GM19239 (cell line): ENCODE measurements around the gene VAC14.

Experiments used
- DNase-seq: peaks from one replicate; pipeline ENCODE4 v3.0.0; 2011; ENCODE audit warnings: low spot score; ENCODE audit not compliant: insufficient read length
- FAIRE-seq: peaks from 2 replicates; lab custom pipeline; 2011; peaks lifted over from hg19 to GRCh38; lab: Jason Lieb, UNC

Gene VAC14

GRCh38 chr16:70685061-70685937 is 115.7 kb downstream of the VAC14 start:
- DNase-seq (no peak), FAIRE-seq (no peak)

DNA sequence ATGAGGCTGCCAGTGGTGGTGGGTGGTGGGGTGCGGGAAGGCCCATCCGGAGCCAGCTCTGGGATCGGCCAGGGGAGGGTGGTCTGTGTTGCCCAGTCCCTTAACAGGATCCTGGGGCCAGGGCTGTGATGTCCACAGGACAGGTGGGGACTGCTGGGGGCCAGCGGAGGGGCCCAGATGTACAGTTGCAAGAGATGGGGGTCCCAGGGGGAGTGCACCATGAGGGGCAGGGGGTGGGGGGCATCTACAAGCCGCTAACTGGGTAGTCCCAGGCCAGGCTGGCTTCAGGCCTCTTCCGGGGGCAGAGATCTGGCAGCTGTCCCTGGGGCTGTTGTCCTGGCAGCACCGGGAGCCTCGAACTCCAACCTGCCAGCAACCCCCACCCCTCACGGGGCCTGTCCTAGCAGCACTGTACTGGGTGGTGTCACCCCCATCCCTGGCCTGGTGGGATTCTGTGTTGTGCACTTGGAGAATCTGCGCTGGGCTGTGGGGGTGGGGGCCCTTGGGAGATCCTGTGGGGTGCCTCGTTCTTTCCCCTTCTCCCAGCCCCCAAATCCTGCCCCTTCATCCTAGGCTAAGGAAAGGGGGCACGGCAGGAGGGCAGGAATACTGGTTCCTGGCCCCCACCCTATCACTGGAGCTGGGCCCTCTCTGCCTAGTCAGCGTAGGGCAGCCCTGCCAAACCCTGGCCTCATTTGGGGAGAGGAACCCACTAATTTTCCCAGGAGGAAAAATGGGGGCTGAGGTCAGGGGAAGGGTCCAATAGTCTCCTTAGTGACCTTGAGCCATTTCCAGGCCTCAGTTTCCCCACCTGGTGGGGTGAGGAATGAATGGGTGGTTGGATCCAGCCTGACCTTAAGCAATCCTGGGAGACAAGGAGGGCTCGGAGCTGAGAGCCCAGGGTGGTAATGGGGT is 116.6 kb downstream of the VAC14 start:
- FAIRE-seq, result no peak
- no peak for DNase-seq

DNA sequence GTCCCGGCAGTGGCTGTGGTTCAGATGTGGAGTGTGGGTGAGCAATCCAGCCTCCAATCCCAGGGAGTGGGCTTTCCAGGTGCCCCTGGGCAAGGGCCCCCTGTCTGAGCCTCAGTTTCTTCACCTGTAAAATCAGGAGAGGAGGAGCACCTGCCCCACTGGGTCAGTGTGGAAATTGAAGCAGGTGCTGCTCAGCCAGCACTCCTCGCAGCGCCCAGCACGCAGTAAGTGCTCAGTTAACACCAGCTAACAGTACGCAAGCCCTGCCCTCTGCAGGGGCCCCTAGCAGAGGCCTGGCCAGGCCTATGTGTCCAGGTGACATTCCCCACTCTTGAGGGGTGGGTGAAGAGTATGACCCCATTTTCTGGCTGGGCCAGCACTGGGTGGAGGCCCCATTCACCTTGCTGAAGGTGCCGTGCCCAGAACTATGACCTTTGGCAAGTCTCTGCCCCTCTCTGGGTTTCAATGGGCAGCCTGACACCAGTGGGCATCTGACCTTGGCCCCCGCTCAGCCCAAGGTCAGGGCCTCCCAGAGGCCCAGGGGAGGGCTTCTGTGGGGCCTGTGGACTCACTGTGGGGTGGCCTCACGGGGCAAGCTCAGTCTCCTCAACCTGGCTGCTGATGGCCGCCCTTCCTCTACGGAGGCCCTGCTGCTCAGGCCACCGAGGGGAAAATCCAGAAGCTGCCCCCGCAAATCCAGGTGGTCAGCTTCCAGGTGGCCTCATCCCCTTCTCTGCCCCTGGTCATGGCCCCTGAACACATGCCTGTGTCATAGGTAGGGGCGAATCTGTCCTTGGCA is 117.6 kb downstream of the VAC14 start:
- FAIRE-seq (no peak), DNase-seq (no peak)

DNA sequence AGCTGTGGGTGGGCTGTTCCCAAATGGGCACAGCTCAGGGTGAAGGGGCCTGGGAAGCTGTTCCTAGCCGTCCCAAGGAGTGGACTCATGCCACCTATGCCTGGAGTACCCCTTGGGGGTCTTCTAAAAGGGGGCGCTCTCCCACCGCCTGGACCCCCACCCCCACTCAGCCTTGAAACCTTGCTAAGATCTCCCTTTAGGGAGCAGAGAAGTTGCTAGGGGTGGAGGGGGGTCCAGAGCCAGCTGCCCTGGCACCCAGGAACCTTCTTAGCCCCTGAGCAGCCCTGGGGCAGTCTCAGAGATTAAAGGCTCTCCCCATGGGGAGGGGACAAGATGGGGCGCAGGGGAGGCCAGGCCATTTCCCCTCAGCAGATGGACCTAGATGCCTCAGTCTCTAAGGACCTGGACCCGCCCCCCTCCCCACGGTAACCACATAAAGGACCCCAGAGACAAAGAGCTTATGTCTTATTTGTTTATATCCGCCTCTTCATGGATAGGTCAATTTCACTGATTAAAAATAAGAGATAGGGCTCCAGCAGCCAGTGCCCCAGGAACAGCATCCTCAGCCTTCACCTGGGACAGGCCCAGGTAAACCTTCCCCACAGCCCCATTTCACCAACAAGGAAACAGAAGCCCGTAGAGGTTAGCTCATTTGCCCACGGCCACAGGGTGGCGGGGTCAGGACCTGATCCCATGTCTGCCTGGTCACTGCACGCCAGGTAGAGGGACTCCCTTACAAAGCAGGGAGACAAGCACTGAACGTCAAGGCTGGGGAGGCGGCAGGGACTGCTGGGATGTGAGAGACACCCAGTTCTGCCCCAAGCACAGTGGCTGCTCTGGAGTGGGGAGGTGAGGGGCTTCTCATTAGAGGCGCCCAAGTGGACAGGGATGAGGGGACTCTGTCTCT is 118.5 kb downstream of the VAC14 start:
- DNase-seq (no peak), FAIRE-seq (no peak)

GRCh38 chr16:70681382-70682238 is 119.3 kb downstream of the VAC14 start:
- no peak for FAIRE-seq
- no peak for DNase-seq

DNA sequence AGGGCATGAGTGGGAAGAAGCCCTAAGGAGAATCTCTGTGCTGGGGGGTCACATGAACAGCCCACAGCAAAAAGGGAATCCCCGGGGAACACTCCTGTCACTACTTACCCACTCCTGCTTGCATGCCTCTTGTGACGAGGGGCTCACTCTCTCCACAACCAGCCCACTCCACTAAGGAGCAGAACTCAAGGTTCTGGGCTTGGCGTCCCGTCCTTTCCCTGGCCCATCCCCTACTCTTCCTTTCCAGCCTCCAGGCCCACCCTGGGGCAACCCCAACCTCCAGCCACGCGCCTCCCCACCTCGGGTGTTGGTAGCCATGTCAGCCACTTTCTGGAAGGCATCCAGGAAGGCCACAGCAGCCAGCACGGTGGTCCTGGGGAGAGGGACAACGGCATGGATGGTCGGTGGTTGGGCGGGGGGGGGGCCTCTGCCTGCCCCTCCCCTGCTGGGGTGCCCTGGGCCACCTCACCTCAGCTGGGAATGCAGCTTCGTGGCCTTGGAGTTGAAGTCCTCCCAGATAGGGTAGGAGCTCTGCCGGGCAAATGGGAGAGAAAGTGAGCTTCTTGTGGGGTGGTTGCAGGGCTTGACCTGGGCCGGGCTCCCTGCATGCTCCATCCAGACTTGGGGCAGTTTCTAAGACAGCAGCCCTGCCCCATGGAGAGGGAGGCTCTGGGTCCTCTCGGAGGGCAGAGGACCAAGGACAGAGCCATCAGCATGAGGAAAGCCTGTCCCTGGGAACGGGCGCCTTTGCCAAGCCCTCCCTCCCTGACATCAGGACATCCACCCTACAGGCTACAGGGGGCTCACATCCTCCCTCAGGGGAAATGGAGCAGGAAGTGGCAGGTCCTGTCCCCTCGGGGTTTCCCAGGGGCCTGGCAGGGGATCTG is 120.2 kb downstream of the VAC14 start:
- FAIRE-seq (no peak), DNase-seq (no peak)

DNA sequence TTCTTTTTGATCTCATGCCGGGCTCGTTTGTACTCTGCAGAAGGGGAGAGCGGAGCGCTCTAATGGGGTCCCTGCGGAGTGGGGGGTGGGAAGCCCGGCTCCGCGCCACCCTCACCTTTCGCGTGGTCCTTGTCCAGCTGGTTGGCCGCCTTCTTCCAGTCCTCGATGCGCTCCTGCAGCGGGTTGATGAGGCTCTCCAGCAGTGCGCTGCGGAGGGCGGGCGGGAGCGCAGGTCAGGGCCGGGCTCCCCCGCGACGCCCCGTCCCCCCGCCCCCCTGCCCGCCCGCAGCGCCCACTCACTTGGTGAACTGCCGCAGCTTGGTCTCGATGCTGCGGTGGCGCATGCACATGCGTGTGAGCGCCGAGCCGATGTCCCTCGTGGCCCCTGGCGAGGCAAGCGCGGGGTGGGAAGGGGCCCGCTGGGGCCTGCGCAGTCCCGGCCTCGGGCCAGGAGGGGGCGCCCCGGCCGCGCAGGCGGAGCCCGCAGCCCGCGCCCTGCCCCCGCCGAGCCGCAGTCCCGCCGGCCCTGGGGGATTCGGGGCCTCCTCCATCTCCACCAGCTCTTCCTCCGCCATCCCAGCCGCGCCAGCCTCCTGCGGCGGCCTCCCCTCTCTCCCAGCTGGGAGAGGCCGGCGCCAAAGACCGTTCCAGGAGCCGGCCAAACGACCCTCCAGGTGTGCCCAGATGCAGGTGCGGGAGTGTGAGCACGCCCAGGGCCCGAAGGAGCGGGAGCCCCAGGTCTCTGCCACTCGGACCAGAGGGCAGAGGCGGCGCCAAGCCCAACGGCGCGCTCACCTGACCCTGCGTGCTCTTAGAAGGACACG is 121.1 kb downstream of the VAC14 start:
- FAIRE-seq (no peak), DNase-seq (no peak)

- no peak for FAIRE-seq
- no peak for DNase-seq
These were observed 121.9 kb downstream of the VAC14 start for GRCh38 chr16:70678898-70679670.

DNA sequence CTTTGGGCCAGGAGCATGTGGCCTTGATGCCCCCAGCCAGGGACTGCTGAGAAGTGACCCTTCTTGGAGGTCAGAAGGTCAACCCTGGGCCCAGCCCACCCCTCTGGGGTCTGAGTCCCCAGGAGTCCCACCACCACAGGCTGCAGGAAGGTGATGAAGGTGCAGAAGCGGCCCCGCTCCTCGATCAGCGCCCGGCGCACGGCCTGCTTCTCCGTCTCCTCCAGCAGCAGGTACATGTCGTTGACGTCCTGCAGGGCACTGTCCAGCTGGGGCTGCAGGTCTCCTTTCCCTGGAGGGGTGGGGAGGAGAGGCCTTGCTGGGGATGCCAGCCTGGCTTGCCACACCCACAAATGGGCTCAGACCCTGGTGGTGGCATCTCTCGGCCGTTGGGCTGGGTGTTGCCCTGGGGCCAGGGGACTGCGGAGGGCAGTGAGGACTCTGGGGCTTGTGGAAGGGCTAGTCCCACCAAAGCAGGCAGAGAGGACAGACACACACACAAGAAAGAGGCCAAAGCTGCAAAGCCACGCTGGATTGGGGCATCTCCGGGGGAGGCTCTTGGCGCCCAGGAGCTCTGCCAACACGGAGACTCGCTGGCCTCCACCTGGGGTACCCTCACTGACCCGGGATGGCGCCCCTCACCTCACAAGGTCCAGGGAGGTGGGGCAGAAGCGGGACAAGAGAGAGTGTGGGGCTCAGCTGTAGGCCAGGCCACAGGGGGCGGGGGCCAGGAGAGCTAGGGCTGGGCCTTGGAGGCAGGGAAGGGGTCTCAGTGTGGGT is 122.6 kb downstream of the VAC14 start:
- FAIRE-seq (no peak), DNase-seq (no peak)

DNA sequence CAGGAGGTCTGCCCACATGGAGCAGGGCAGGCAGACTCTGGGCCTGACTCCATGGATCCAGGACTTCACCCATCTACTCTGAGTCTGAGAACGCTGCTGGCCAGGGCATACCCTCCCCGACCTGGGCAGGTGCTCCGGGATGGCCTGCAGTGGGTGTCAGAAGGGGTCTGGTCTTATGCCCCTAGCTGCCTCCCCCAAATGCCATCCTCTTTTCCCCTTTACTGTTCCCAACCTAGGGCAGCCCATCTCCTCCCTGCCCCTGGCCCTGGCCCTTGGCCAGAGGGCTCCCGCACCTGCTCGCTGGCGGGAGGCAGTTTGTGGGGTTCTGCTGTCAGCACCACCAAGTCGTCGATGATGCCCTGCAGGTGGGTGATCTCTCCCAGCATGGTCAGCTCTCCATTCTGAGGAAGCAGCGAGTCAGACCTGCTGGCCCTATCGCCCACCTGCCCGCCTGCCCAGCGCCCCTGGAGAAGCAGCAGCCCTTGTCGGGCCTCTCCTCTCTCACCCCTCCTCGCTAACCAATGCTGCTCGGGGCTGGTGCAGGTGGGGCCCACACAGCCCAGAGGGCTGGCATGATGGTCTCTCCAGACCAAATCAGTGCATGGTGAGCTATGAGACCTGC is 123.3 kb downstream of the VAC14 start:
- DNase-seq (no peak), FAIRE-seq (no peak)

- DNase-seq (no peak), FAIRE-seq (no peak)
These were observed 124.1 kb downstream of the VAC14 start for GRCh38 chr16:70676675-70677498.

DNA sequence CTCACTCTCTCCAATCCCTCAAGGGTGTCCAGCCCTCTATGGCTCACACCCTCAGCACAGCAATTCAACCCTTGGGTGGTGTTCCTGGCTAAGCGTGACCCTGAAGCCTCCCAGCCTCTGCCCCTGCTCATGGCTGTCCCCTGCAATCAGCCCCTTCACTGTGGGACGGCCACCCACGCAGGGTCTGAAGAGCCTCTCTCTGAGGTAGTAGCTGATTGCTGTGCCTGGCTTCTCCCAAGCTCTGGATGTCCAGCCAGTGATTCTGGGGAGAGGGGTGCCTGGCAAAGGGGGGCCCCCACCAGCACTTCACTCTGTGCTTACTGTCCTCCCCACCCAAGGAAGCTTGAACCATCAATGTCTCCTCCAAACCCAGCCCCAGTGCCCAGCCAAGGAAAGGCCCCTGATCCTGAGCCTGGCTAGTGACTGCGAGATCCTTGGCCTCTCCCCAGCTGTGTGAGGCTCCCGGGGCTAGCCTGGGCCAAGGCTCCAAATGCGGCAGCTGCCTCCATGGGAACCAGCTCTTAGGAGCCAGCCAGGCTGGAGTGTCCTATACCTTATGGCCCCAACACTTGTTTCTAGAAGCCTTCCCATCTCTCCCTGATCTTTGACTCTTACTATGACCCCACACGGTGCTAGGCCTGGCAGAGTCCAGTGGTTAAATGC is 125.0 kb downstream of the VAC14 start:
- FAIRE-seq, result no peak
- DNase-seq, result no peak

GRCh38 chr16:70674221-70675014 is 126.5 kb downstream of the VAC14 start:
- DNase-seq (no peak), FAIRE-seq (no peak)
